ENCODE measurements around the gene PCDHGA5. TPM values are rescaled to one million over a fixed set of nuclear protein-coding genes. Genes with fewer than 3 reads are reported as not detected.

The PCDHGA5 gene
- total RNA-seq, 1 experiment from 2014 or later: 0.05 TPM

DNA sequence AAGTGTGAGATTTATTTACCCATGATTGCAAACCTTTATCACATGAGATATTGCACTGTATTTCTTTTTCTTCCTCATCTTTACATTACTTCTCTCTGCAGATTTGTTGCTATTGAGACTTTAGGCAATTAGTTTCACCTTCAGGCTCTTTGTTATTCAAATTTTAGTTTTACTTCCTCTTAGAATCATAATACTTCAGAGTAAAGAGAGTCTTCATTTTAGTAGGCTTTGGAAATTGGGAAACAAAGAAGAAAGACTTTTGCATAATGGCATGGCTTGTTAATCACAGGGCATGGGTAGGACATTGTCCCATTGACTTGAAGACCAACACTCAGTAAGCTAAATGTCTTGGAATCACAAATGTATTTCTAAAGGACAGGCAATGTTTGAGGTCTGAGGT, 1.2 kb upstream of the PCDHGA5 start:
- BruUV-seq (replicated peaks): no TSS peak
- CTCF ChIA-PET: no interaction called here
- DNase-seq (ENCODE audit: low read depth, low spot score) (no peak), ATAC-seq (no peak)
- no peaks in the 10 kb centered on the region for H3K27me3 ChIP-seq (ENCODE audit: insufficient read depth, low read length)
- H3K9me3 ChIP-seq (ENCODE audit: control insufficient read depth in 1 of 2, insufficient read depth in 1 of 2, low read depth in 1 of 2, low read length in 2 of 2): peaks cover 5 to 6% of the 10 kb centered on the region in 2 experiments; a peak in 2 of 4 replicates
- no peak overlapping the region for H3K27ac ChIP-seq (ENCODE audit: low read depth, low read length)
- no peaks in the 10 kb centered on the region for H3K4me1 ChIP-seq (ENCODE audit: control insufficient read depth in 1 of 2, insufficient read depth in 2 of 2, low read length in 2 of 2)
- H2AFZ ChIP-seq (ENCODE audit: low read depth, low read length, poor library complexity, severe bottlenecking): no peak overlapping the region
- POLR2A ChIA-PET: no interaction called here
- RAD21 ChIA-PET (ENCODE audit: low non-redundant PET in 1 of 2, low total read pairs in 2 of 2, uncharacterized antibody in 2 of 2, unreplicated experiment in 2 of 2): no interaction called here
- H3K4me3 ChIP-seq (replicated peaks in 1 of 2; ENCODE audit: low read depth in 1 of 2, low read length in 2 of 2): no peak overlapping the region
- no peak overlapping the region for H3K4me2 ChIP-seq (ENCODE audit: low read length)
- TF ChIP-seq YY1 (IDR thresholded peaks at IDR 0.05; ENCODE audit: extremely low read depth, insufficient replicate concordance, low read depth, low read length): no peak
- TF ChIP-seq CEBPB (IDR thresholded peaks at IDR 0.05; ENCODE audit: low read depth): no peak
- TF ChIP-seq SRF (IDR thresholded peaks at IDR 0.05; ENCODE audit: low read depth): no peak
- no peak for TF ChIP-seq POLR2A (IDR thresholded peaks at IDR 0.05; ENCODE audit: borderline replicate concordance, extremely low read depth, insufficient read depth, insufficient read length)
- TF ChIP-seq, protein P1, sequence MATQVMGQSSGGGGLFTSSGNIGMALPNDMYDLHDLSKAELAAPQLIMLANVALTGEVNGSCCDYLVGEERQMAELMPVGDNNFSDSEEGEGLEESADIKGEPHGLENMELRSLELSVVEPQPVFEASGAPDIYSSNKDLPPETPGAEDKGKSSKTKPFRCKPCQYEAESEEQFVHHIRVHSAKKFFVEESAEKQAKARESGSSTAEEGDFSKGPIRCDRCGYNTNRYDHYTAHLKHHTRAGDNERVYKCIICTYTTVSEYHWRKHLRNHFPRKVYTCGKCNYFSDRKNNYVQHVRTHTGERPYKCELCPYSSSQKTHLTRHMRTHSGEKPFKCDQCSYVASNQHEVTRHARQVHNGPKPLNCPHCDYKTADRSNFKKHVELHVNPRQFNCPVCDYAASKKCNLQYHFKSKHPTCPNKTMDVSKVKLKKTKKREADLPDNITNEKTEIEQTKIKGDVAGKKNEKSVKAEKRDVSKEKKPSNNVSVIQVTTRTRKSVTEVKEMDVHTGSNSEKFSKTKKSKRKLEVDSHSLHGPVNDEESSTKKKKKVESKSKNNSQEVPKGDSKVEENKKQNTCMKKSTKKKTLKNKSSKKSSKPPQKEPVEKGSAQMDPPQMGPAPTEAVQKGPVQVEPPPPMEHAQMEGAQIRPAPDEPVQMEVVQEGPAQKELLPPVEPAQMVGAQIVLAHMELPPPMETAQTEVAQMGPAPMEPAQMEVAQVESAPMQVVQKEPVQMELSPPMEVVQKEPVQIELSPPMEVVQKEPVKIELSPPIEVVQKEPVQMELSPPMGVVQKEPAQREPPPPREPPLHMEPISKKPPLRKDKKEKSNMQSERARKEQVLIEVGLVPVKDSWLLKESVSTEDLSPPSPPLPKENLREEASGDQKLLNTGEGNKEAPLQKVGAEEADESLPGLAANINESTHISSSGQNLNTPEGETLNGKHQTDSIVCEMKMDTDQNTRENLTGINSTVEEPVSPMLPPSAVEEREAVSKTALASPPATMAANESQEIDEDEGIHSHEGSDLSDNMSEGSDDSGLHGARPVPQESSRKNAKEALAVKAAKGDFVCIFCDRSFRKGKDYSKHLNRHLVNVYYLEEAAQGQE (IDR thresholded peaks at IDR 0.05; ENCODE audit: low read depth): no peak
- no peaks in the 10 kb centered on the region for H3K79me2 ChIP-seq (ENCODE audit: insufficient read depth, low read length)
- intact Hi-C loops (cut with micrococcal nuclease): no loop called here
- H3K9me2 ChIP-seq (ENCODE audit: insufficient read depth): no peaks in the 10 kb centered on the region
- no peaks in the 10 kb centered on the region for H4K20me1 ChIP-seq (ENCODE audit: insufficient read depth)
- no peaks in the 10 kb centered on the region for H3K36me3 ChIP-seq (ENCODE audit: control insufficient read depth in 1 of 2, insufficient read depth in 2 of 2, low read length in 2 of 2)
- H3K9ac ChIP-seq (ENCODE audit: low read length): no peak overlapping the region
